Measurements from ENCODE around the gene PTPN1. TPM values are rescaled to one million over a fixed set of nuclear protein-coding genes. Genes with fewer than 3 reads are reported as not detected.

PTPN1 gene
- polyA plus RNA-seq, 1 experiment = 16.2 TPM

GRCh38 chr20:50548396-50548795, 38.2 kb downstream of the PTPN1 start:
- no peak for TF ChIP-seq CTCF (IDR thresholded peaks at IDR 0.05; ENCODE audit: insufficient read depth, low read depth, low read length)
- DNase-seq (ENCODE audit: low read depth) = no peak
- POLR2A ChIA-PET = no interaction called here

GRCh38 chr20:50550531-50550930, 40.3 kb downstream of the PTPN1 start:
- ChIA-PET POLR2A (interaction anchor here (0.8 kb wide), 1 partner anchor 324 kb away, joined by 10 read pairs; no protein-coding TSS in a partner anchor), CTCF (interaction anchor here (0.9 to 1.0 kb wide), 2 partner anchors 88 to 199 kb away, joined by 3 read pairs; no protein-coding TSS in a partner anchor)

More at GRCh38 chr20:50548396-50548795, 38.2 kb downstream of the PTPN1 start:
- Histone ChIP-seq H3K4me3 (ENCODE audit: low read depth, low read length) (no peak overlapping the region), H3K27me3 (ENCODE audit: control insufficient read depth, insufficient read depth, low read length) (no peaks in the 10 kb centered on the region), H3K36me3 (ENCODE audit: control insufficient read depth, insufficient read depth, low read length) (no peaks in the 10 kb centered on the region; the same call in 1 of the 2 replicates)
- CTCF ChIA-PET = interaction anchor here (0.9 to 1.4 kb wide), 3 partner anchors 11 to 36 kb away, joined by 3 to 4 read pairs (median 4); no protein-coding TSS in a partner anchor

GRCh38 chr20:50551288-50551687, 41.1 kb downstream of the PTPN1 start:
- no peak for DNase-seq (ENCODE audit: low read depth)
- TF ChIP-seq CTCF (IDR thresholded peaks at IDR 0.05; ENCODE audit: insufficient read depth, low read depth, low read length) = no peak
- CTCF ChIA-PET = interaction anchor here (1.0 kb wide), 1 partner anchor 87 kb away, joined by 3 read pairs; no protein-coding TSS in a partner anchor

More at GRCh38 chr20:50550531-50550930, 40.3 kb downstream of the PTPN1 start:
- TF ChIP-seq CTCF (IDR thresholded peaks at IDR 0.05; ENCODE audit: insufficient read depth, low read depth, low read length) = no peak
- Histone ChIP-seq H3K4me3 (ENCODE audit: low read depth, low read length) (no peak overlapping the region), H3K27me3 (ENCODE audit: control insufficient read depth, insufficient read depth, low read length) (no peaks in the 10 kb centered on the region), H3K36me3 (ENCODE audit: control insufficient read depth, insufficient read depth, low read length) (no peaks in the 10 kb centered on the region; the same call in 1 of the 2 replicates)
- no peak for DNase-seq (ENCODE audit: low read depth)

GRCh38 chr20:50552979-50553378, 42.8 kb downstream of the PTPN1 start:
- Histone ChIP-seq H3K27me3 (ENCODE audit: control insufficient read depth, insufficient read depth, low read length) (no peaks in the 10 kb centered on the region), H3K4me3 (ENCODE audit: low read depth, low read length) (no peak overlapping the region), H3K36me3 (ENCODE audit: control insufficient read depth, insufficient read depth, low read length) (no peaks in the 10 kb centered on the region; the same call in 1 of the 2 replicates)
- no peak for TF ChIP-seq CTCF (IDR thresholded peaks at IDR 0.05; ENCODE audit: insufficient read depth, low read depth, low read length)
- ChIA-PET CTCF (no interaction called here), POLR2A (no interaction called here)
- DNase-seq (ENCODE audit: low read depth) = no peak

More at GRCh38 chr20:50551288-50551687, 41.1 kb downstream of the PTPN1 start:
- no peaks in the 10 kb centered on the region; the same call in 1 of the 2 replicates for H3K36me3 ChIP-seq (ENCODE audit: control insufficient read depth, insufficient read depth, low read length)
- no peaks in the 10 kb centered on the region for H3K27me3 ChIP-seq (ENCODE audit: control insufficient read depth, insufficient read depth, low read length)
- no peak overlapping the region for H3K4me3 ChIP-seq (ENCODE audit: low read depth, low read length)
- POLR2A ChIA-PET = interaction anchor here (0.8 kb wide), 1 partner anchor 325 kb away, joined by 10 read pairs; no protein-coding TSS in a partner anchor

GRCh38 chr20:50554694-50555579, 44.8 kb downstream of the PTPN1 start:
- no peak for TF ChIP-seq CTCF (IDR thresholded peaks at IDR 0.05; ENCODE audit: insufficient read depth, low read depth, low read length)
- ChIA-PET CTCF (no interaction called here), POLR2A (no interaction called here)
- Histone ChIP-seq H3K4me3 (ENCODE audit: low read depth, low read length) (no peak overlapping the region), H3K36me3 (ENCODE audit: control insufficient read depth, insufficient read depth, low read length) (no peaks in the 10 kb centered on the region), H3K27me3 (ENCODE audit: control insufficient read depth, insufficient read depth, low read length) (no peaks in the 10 kb centered on the region)
- no peak for DNase-seq (ENCODE audit: low read depth)
